ENCODE measurements around the gene ASPHD2.
A peak's percentile ranks its signal among the peaks of the same experiment; 100 is the strongest.
"Not testable (repeated sequence)": the region's sequence is repeated elsewhere in the genome, so short reads cannot be mapped to it uniquely, and the experiment has no call there.

Gene ASPHD2

GRCh38 chr22:26416670-26417276 lies 12.3 kb upstream of the ASPHD2 start:
- peak; percentile 32 for DNase-seq

GRCh38 chr22:26417406-26417805 lies 11.7 kb upstream of the ASPHD2 start:
- DNase-seq = no peak

- DNase-seq = no peak
Observed at GRCh38 chr22:26418620-26419019, 10.4 kb upstream of the ASPHD2 start.

- DNase-seq = no peak
Observed at GRCh38 chr22:26426924-26427323, 2.1 kb upstream of the ASPHD2 start.

- peak; percentile 33 for DNase-seq
Observed at GRCh38 chr22:26429458-26430286, 612 bp downstream of the ASPHD2 start.

GRCh38 chr22:26430600-26430999 lies 1.5 kb downstream of the ASPHD2 start:
- no peak for DNase-seq

- no peak for DNase-seq
Observed at GRCh38 chr22:26431261-26431995, 2.4 kb downstream of the ASPHD2 start.

GRCh38 chr22:26432619-26433311 lies 3.7 kb downstream of the ASPHD2 start:
- no peak for DNase-seq

- no peak for DNase-seq
Observed at GRCh38 chr22:26433805-26434204, 4.7 kb downstream of the ASPHD2 start.

GRCh38 chr22:26435327-26436093 lies 6.5 kb downstream of the ASPHD2 start:
- no peak for DNase-seq

- no peak for DNase-seq
Observed at GRCh38 chr22:26436903-26437515, 7.9 kb downstream of the ASPHD2 start.

- DNase-seq = no peak
Observed at GRCh38 chr22:26437694-26438392, 8.8 kb downstream of the ASPHD2 start.

GRCh38 chr22:26438776-26439175 lies 9.7 kb downstream of the ASPHD2 start:
- DNase-seq = not testable (repeated sequence)

GRCh38 chr22:26439559-26439958 lies 10.5 kb downstream of the ASPHD2 start:
- DNase-seq = no peak

GRCh38 chr22:26442086-26442756 lies 13.2 kb downstream of the ASPHD2 start:
- no peak for DNase-seq

- peak; percentile 80 for DNase-seq
Observed at GRCh38 chr22:26443901-26444690, 15.0 kb downstream of the ASPHD2 start.

GRCh38 chr22:26444777-26445176 lies 15.7 kb downstream of the ASPHD2 start:
- DNase-seq = no peak

- DNase-seq = no peak
Observed at GRCh38 chr22:26445577-26446275, 16.7 kb downstream of the ASPHD2 start.
